ENCODE measurements around the gene CEL.

Gene CEL

GRCh38 chr9:133109931-133110650 lies 48.3 kb downstream of the CEL start:
- no peak for DNase-seq (ENCODE audit: low read depth)
- no peak overlapping the region for H3K4me3 ChIP-seq (ENCODE audit: low read depth, low read length)
- TF ChIP-seq CTCF (IDR thresholded peaks at IDR 0.05; ENCODE audit: insufficient read depth, low read depth, low read length, missing control alignments): no peak

- H3K4me3 ChIP-seq (ENCODE audit: low read depth, low read length): no peak overlapping the region
- no peak for TF ChIP-seq CTCF (IDR thresholded peaks at IDR 0.05; ENCODE audit: insufficient read depth, low read depth, low read length, missing control alignments)
- DNase-seq (ENCODE audit: low read depth): no peak
Measured at GRCh38 chr9:133111808-133112662, 50.3 kb downstream of the CEL start.

GRCh38 chr9:133112663-133113026 lies 50.9 kb downstream of the CEL start:
- DNase-seq (ENCODE audit: low read depth): peak; percentile 72
- H3K4me3 ChIP-seq (ENCODE audit: low read depth, low read length): no peak overlapping the region
- TF ChIP-seq CTCF (IDR thresholded peaks at IDR 0.05; ENCODE audit: insufficient read depth, low read depth, low read length, missing control alignments): no peak

- no peak for TF ChIP-seq CTCF (IDR thresholded peaks at IDR 0.05; ENCODE audit: insufficient read depth, low read depth, low read length, missing control alignments)
- no peak overlapping the region for H3K4me3 ChIP-seq (ENCODE audit: low read depth, low read length)
- no peak for DNase-seq (ENCODE audit: low read depth)
Measured at GRCh38 chr9:133113163-133113948, 51.6 kb downstream of the CEL start.

GRCh38 chr9:133113949-133114885 lies 52.4 kb downstream of the CEL start:
- no peak for DNase-seq (ENCODE audit: low read depth)
- no peak for TF ChIP-seq CTCF (IDR thresholded peaks at IDR 0.05; ENCODE audit: insufficient read depth, low read depth, low read length, missing control alignments)
- no peak overlapping the region for H3K4me3 ChIP-seq (ENCODE audit: low read depth, low read length)

Data from GM12865 (cell line).